CD8-positive, alpha-beta memory T cell (primary cell): ENCODE results near the gene WDR45B. TPM values are rescaled to one million over a fixed set of nuclear protein-coding genes. Genes with fewer than 3 reads are reported as not detected.

Experiments
- CTCF ChIA-PET: fragments of 350-600 bp; sonication (Branson Sonifier 250); formaldehyde crosslinking; loops from one replicate; lab custom pipeline; 2021; ENCODE audit warnings: antibody characterized with exemption; lab: Charles Lee
- POLR2A ChIA-PET: fragments of 350-600 bp; sonication (Branson Sonifier 250); formaldehyde crosslinking; loops from one replicate; lab custom pipeline; 2021; ENCODE audit warnings: antibody characterized with exemption; lab: Charles Lee
- DNase-seq, 5 donors: peaks; one replicate each; pipeline versions ENCODE4 v3.0.0 to v3.0.0-alpha.2; 2020 to 2022; ENCODE audit warnings: mixed read lengths in 1 of 5
- H3K27ac ChIP-seq: one replicate; pipeline ENCODE4 v1.7.0; 2013; ENCODE audit warnings: low read depth, mild to moderate bottlenecking, low read length, moderate library complexity
- H3K27me3 ChIP-seq: 2 replicates; pipeline ENCODE4 v1.7.0; 2013; ENCODE audit warnings: low read length, mild to moderate bottlenecking; ENCODE audit not compliant: insufficient read depth, poor library complexity, severe bottlenecking
- H3K36me3 ChIP-seq: 2 replicates; pipeline ENCODE4 v1.7.0; 2013; ENCODE audit warnings: mild to moderate bottlenecking, low read length, moderate library complexity; ENCODE audit not compliant: insufficient read depth
- H3K4me1 ChIP-seq: 2 replicates; pipeline ENCODE4 v1.7.0; 2013; ENCODE audit warnings: mild to moderate bottlenecking, low read length, moderate library complexity; ENCODE audit not compliant: insufficient read depth
- H3K4me3 ChIP-seq: 2 replicates; pipeline ENCODE4 v1.7.0; 2013; ENCODE audit warnings: mild to moderate bottlenecking, low read length
- H3K9me3 ChIP-seq: 2 replicates; pipeline ENCODE4 v1.7.0; 2013; ENCODE audit warnings: mild to moderate bottlenecking, low read length
- H3K27ac Mint-ChIP-seq, 8 donors: one replicate each; pipeline ENCODE4 v1.8.0; 2020 to 2021; ENCODE audit warnings: mixed read lengths in 8 of 8, mild to moderate bottlenecking in 6 of 8, inconsistent platforms in 3 of 8, moderate library complexity in 3 of 8
- H3K27me3 Mint-ChIP-seq, 2 donors: one replicate each; pipeline ENCODE4 v1.8.0; 2020 to 2021; ENCODE audit warnings: mixed read lengths in 2 of 2, mild to moderate bottlenecking in 1 of 2, moderate library complexity in 1 of 2
- H3K36me3 Mint-ChIP-seq, 3 donors: one replicate each; pipeline ENCODE4 v1.8.0; 2020 to 2021; ENCODE audit warnings: mixed read lengths in 3 of 3, inconsistent platforms in 1 of 3, mild to moderate bottlenecking in 1 of 3
- H3K4me1 Mint-ChIP-seq, 3 donors: one replicate each; pipeline ENCODE4 v1.8.0; 2020 to 2021; ENCODE audit warnings: mixed read lengths in 3 of 3, inconsistent platforms in 1 of 3, mild to moderate bottlenecking in 1 of 3
- H3K4me3 Mint-ChIP-seq, 7 donors: one replicate each; pipeline ENCODE4 v1.8.0; 2020 to 2021; ENCODE audit warnings: mixed read lengths in 7 of 7, mild to moderate bottlenecking in 6 of 7, moderate library complexity in 4 of 7, inconsistent platforms in 2 of 7
- H3K9me3 Mint-ChIP-seq, 5 donors: one replicate each; pipeline ENCODE4 v1.8.0; 2020 to 2022; ENCODE audit warnings: mixed read lengths in 5 of 5, mild to moderate bottlenecking in 3 of 5, moderate library complexity in 2 of 5, inconsistent platforms in 1 of 5
- polyA plus RNA-seq: library from polyadenylated mRNA; unstranded; fragments of 300-500 nt; fragmentation: Illumina TruSeq; gene quantifications from one replicate; pipeline ENCODE4 v1.2.3, GENCODE V29; 2021
- total RNA-seq, 2 experiments: library from RNA; stranded (reverse); gene quantifications; one replicate each; pipeline ENCODE4 v1.2.3, GENCODE V29; 2021

WDR45B gene
- total and polyA plus RNA-seq, 3 experiments from 2014 or later, result 41.9 to 50.1 (median 49.1) TPM

- Histone ChIP-seq H3K4me1 (no peaks in the 10 kb centered on the region), H3K4me3 (no peak overlapping the region), H3K36me3 (peaks cover 34% of the 10 kb centered on the region), H3K27me3 (no peaks in the 10 kb centered on the region), H3K9me3 (no peaks in the 10 kb centered on the region), H3K27ac (no peak overlapping the region)
- peak in 1 of 5 donors; percentile 28 for DNase-seq
- peak overlapping the region in 5 of 8 donors; percentile 22 to 65 (median 56) for H3K27ac Mint-ChIP-seq
- no peaks in the 10 kb centered on the region for H3K27me3 Mint-ChIP-seq
- POLR2A ChIA-PET, result interaction anchor here (0.8 kb wide), 1 partner anchor 13 kb away, joined by 3 read pairs; no protein-coding TSS in a partner anchor
- CTCF ChIA-PET, result no interaction called here
- H3K4me3 Mint-ChIP-seq, result peak overlapping the region in 2 of 7 donors; percentile 8 to 82
- H3K36me3 Mint-ChIP-seq, result peaks cover 0 to 77% (median 12%) of the 10 kb centered on the region in 3 donors
- peaks cover 2 to 7% (median 4%) of the 10 kb centered on the region in 3 donors for H3K4me1 Mint-ChIP-seq
- no peaks in the 10 kb centered on the region for H3K9me3 Mint-ChIP-seq
Observed at GRCh38 chr17:82603981-82604448, 44.2 kb downstream of the WDR45B start.

DNA sequence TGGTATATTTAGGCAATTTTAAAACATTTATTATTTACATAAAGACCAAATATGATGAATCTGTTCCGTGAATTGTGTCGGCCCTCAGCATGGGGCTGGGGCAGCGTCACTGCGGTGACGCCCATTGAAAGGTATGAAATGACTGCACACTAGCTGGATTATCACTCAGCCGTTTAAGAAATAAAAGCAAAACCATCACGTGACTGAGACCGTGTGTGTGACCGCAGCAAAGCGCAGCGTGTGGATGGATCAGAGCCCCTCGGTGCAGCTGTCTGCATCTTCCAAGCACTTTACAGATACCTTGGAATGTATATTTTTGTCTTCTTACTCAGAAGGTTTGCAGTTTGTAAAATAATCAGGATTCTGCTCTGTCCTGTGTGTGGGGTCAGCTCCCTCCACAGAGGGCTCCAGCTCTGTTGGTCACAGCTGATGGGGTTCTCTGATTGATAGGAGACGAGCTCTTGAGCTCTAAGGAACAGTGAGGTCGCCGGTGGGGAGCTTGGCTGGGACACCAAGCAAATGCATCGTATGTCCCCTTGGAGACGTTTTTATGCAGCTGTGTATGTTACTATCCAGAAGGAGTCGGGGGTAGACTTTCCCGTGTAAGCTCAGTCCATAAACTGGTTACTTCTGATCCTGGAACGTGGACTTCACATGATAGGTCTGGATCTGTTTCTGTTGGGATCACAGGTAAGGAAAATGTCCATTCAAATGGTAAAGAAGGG, 45.1 kb downstream of the WDR45B start:
- POLR2A ChIA-PET, result interaction anchor here (0.8 kb wide), 1 partner anchor 12 kb away, joined by 3 read pairs; no protein-coding TSS in a partner anchor
- Mint-ChIP-seq H3K27ac (no peak overlapping the region), H3K4me3 (no peak overlapping the region), H3K36me3 (peaks cover 0 to 74% (median 12%) of the 10 kb centered on the region in 3 donors), H3K4me1 (peaks cover 2 to 7% (median 4%) of the 10 kb centered on the region in 3 donors), H3K27me3 (no peaks in the 10 kb centered on the region), H3K9me3 (no peaks in the 10 kb centered on the region)
- H3K27me3 ChIP-seq, result no peaks in the 10 kb centered on the region
- CTCF ChIA-PET, result no interaction called here
- no peak for DNase-seq
- H3K36me3 ChIP-seq, result peaks cover 34% of the 10 kb centered on the region
- no peaks in the 10 kb centered on the region for H3K9me3 ChIP-seq
- H3K27ac ChIP-seq, result no peak overlapping the region
- no peaks in the 10 kb centered on the region for H3K4me1 ChIP-seq
- H3K4me3 ChIP-seq, result no peak overlapping the region

GRCh38 chr17:82602487-82602886, 45.8 kb downstream of the WDR45B start:
- H3K36me3 Mint-ChIP-seq, result peaks cover 0 to 75% (median 12%) of the 10 kb centered on the region in 3 donors
- H3K4me1 Mint-ChIP-seq, result peaks cover 2 to 7% (median 4%) of the 10 kb centered on the region in 3 donors
- peaks cover 34% of the 10 kb centered on the region for H3K36me3 ChIP-seq
- no peak overlapping the region for H3K4me3 ChIP-seq
- peak overlapping the region in 1 of 8 donors; percentile 94 for H3K27ac Mint-ChIP-seq
- H3K4me1 ChIP-seq, result no peaks in the 10 kb centered on the region
- no peaks in the 10 kb centered on the region for H3K27me3 Mint-ChIP-seq
- ChIA-PET CTCF (no interaction called here), POLR2A (no interaction called here)
- no peaks in the 10 kb centered on the region for H3K9me3 ChIP-seq
- H3K9me3 Mint-ChIP-seq, result no peaks in the 10 kb centered on the region
- no peak overlapping the region for H3K27ac ChIP-seq
- H3K27me3 ChIP-seq, result no peaks in the 10 kb centered on the region
- H3K4me3 Mint-ChIP-seq, result no peak overlapping the region
- no peak for DNase-seq

- Histone ChIP-seq H3K4me1 (no peaks in the 10 kb centered on the region), H3K27me3 (no peaks in the 10 kb centered on the region), H3K9me3 (no peaks in the 10 kb centered on the region), H3K4me3 (no peak overlapping the region), H3K27ac (no peak overlapping the region), H3K36me3 (peaks cover 40% of the 10 kb centered on the region)
- Mint-ChIP-seq H3K27ac (no peak overlapping the region), H3K4me3 (no peak overlapping the region), H3K9me3 (no peaks in the 10 kb centered on the region), H3K36me3 (peaks cover 0 to 80% (median 12%) of the 10 kb centered on the region in 3 donors), H3K4me1 (peaks cover 2 to 7% (median 4%) of the 10 kb centered on the region in 3 donors), H3K27me3 (no peaks in the 10 kb centered on the region)
- no peak for DNase-seq
- ChIA-PET CTCF (interaction anchor here (1.1 kb wide), 1 partner anchor 9 kb away, joined by 3 read pairs; no protein-coding TSS in a partner anchor), POLR2A (no interaction called here)
Observed at GRCh38 chr17:82601447-82602000, 46.7 kb downstream of the WDR45B start.

DNA sequence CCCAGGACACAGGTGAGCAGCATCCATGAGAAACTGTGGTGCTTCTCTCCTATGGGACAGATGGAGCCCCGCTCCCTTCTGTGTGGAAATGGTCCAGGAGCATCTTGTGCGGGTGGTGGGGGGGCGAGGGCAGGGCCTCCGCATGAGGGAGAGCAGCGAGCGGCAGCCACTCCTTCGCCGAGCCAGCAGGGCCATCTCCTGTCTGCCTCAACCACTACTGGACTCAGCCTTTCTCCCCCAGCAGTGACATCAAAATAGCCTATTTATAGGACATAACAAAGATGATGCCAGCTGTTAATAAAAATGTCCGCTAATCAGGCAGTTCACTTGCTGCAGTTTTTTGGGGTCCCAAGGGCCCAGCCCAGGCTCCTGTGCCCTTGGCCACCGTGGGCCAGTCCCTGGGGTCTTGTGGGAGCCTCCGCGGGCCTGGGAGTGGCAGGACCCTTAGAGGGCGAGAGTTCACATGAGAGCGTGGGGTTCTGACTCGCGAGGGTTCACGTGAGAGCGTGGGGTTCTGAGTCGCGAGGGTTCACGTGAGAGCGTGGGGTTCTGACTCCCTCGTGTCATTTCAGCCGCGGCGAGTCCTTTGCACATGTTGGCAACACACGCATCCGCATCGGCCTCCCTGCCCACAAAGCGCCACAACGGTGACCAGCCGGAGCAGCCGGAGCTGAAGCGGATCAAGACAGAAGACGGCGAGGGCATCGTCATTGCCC, 47.4 kb downstream of the WDR45B start:
- no peaks in the 10 kb centered on the region for H3K9me3 Mint-ChIP-seq
- Histone ChIP-seq H3K27me3 (no peaks in the 10 kb centered on the region), H3K36me3 (peaks cover 33% of the 10 kb centered on the region), H3K4me1 (no peaks in the 10 kb centered on the region), H3K4me3 (no peak overlapping the region), H3K9me3 (no peaks in the 10 kb centered on the region), H3K27ac (no peak overlapping the region)
- H3K36me3 Mint-ChIP-seq, result peaks cover 0 to 75% (median 12%) of the 10 kb centered on the region in 3 donors
- no peak overlapping the region for H3K27ac Mint-ChIP-seq
- ChIA-PET CTCF (interaction anchor here (1.1 kb wide), 1 partner anchor 9 kb away, joined by 3 read pairs; no protein-coding TSS in a partner anchor), POLR2A (no interaction called here)
- H3K27me3 Mint-ChIP-seq, result no peaks in the 10 kb centered on the region
- H3K4me3 Mint-ChIP-seq, result no peak overlapping the region
- DNase-seq, result no peak
- H3K4me1 Mint-ChIP-seq, result peaks cover 2 to 7% (median 4%) of the 10 kb centered on the region in 3 donors

DNA sequence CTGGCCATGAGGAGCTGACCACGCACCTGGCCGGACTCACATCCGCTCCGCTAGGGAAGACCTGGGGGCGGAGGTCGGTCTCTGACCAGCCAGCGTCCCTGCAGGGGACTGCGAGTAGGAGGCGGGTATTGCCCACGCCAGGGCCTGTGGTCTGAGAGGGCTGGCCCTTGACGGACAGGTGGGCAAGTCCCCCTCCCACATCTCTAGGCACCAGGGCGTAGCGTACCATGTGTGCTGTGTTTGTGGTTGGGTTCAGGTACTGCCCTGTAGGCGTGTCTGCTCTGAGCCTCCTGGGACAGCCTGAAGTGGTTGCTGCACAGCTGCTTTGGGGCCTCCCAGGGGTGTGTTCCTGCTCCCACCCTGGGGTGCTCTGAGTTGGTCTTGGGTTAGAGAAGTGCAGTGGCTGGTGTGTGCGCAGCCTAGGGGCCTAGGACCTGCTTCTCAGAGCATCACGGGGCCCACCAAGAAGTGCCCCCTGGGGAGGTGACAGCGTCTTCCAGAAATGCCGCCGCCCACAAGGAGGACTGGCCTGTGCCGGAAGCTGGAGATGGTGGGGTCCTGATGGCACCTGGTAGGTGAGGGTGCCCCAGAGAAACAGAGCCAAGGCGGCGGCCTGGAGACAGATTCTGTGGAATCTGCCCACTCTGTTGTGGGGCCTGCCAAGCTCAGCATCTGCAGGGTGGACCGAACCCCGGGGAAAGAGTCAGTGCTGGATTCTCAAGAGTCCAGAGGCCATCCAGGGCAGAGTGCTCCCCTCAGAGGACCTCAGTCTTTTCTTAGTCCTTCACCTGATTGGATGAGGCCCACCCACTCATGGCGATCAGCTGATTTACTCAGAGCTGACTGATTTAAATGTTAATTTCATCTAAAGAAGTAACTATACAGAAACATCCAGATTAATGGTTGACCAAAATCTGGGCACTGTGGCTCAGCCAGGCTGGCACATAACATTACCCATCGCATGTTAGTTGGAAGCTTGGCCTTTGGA, 48.3 kb downstream of the WDR45B start:
- DNase-seq, result no peak
- H3K9me3 ChIP-seq, result no peaks in the 10 kb centered on the region
- no peak overlapping the region for H3K4me3 ChIP-seq
- H3K36me3 Mint-ChIP-seq, result peaks cover 0 to 67% (median 12%) of the 10 kb centered on the region in 3 donors
- no peaks in the 10 kb centered on the region for H3K9me3 Mint-ChIP-seq
- peaks cover 4% of the 10 kb centered on the region for H3K4me1 ChIP-seq
- ChIA-PET POLR2A (no interaction called here), CTCF (no interaction called here)
- H3K4me1 Mint-ChIP-seq, result peaks cover 4 to 10% (median 6%) of the 10 kb centered on the region in 3 donors
- peak overlapping the region in 1 of 8 donors; percentile 21 for H3K27ac Mint-ChIP-seq
- no peaks in the 10 kb centered on the region for H3K27me3 Mint-ChIP-seq
- H3K36me3 ChIP-seq, result peaks cover 25% of the 10 kb centered on the region
- H3K27ac ChIP-seq, result no peak overlapping the region
- no peak overlapping the region for H3K4me3 Mint-ChIP-seq
- no peaks in the 10 kb centered on the region for H3K27me3 ChIP-seq
